ENCODE data around the gene CARD14. TPM values are rescaled to one million over a fixed set of nuclear protein-coding genes. Genes with fewer than 3 reads are reported as not detected.
A peak's percentile ranks its signal among the peaks of the same experiment; 100 is the strongest.

CARD14 gene
- total RNA-seq, 1 donor from 2014 or later = 0.50 TPM

DNA sequence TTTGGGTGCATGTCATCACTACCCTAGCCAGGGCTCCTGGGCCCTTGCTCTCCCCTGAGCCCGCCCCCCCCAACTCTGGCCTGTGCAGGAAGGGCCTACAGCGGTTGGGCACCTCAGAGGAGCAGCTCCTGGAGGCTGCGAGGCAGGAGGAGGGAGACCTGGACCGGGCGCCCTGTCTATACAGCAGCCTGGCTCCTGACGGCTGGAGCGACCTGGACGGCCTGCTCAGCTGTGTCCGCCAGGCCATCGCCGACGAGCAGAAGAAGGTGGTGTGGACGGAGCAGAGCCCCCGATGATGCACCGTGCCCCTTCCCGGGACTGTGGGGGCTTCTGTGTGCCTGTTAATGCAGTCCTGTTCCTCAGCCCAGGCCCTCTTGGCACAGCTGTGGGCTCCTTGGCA, 38.2 kb downstream of the CARD14 start:
- Histone ChIP-seq H3K9me3 (no peaks in the 10 kb centered on the region), H3K27me3 (ENCODE audit: low read depth) (no peaks in the 10 kb centered on the region), H3K36me3 (peaks cover 50% of the 10 kb centered on the region), H3K27ac (no peak overlapping the region), H3K4me3 (no peak overlapping the region), H3K4me1 (no peaks in the 10 kb centered on the region)
- no peak for ATAC-seq
- DNase-seq = no peak
- intact Hi-C loops (cut with DNase I) = no loop called here
- TF ChIP-seq, protein P1, sequence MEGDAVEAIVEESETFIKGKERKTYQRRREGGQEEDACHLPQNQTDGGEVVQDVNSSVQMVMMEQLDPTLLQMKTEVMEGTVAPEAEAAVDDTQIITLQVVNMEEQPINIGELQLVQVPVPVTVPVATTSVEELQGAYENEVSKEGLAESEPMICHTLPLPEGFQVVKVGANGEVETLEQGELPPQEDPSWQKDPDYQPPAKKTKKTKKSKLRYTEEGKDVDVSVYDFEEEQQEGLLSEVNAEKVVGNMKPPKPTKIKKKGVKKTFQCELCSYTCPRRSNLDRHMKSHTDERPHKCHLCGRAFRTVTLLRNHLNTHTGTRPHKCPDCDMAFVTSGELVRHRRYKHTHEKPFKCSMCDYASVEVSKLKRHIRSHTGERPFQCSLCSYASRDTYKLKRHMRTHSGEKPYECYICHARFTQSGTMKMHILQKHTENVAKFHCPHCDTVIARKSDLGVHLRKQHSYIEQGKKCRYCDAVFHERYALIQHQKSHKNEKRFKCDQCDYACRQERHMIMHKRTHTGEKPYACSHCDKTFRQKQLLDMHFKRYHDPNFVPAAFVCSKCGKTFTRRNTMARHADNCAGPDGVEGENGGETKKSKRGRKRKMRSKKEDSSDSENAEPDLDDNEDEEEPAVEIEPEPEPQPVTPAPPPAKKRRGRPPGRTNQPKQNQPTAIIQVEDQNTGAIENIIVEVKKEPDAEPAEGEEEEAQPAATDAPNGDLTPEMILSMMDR (IDR thresholded peaks at IDR 0.05) = no peak

DNA sequence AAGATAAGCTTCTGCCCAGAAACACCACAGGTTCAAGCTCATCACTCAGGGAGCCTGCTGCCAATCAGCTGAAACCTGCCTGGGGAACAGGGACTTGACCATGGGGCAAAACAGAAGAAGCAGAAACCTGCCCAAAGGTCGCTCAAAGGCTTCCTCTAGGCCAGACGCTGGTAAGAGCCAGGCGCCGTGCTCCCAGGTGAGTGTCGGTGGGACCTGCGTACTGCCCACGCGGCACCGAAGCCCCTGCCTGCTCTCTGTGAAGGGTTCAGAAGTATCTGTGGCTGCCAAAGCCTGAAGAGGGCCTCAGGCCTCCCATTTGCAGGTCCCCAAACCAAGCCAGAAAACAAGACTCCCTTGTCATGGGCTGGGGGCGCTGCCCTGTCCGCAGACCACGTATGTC, 39.9 kb downstream of the CARD14 start:
- ATAC-seq (no peak), DNase-seq (no peak)
- TF ChIP-seq, protein P1 (IDR thresholded peaks at IDR 0.05) = no peak
- no peak overlapping the region for H3K27ac ChIP-seq
- H3K9me3 ChIP-seq = no peaks in the 10 kb centered on the region
- peaks cover 67% of the 10 kb centered on the region for H3K36me3 ChIP-seq
- peaks cover 4% of the 10 kb centered on the region for H3K4me1 ChIP-seq
- intact Hi-C loops (cut with DNase I) = no loop called here
- H3K4me3 ChIP-seq = no peak overlapping the region
- no peaks in the 10 kb centered on the region for H3K27me3 ChIP-seq (ENCODE audit: low read depth)

DNA sequence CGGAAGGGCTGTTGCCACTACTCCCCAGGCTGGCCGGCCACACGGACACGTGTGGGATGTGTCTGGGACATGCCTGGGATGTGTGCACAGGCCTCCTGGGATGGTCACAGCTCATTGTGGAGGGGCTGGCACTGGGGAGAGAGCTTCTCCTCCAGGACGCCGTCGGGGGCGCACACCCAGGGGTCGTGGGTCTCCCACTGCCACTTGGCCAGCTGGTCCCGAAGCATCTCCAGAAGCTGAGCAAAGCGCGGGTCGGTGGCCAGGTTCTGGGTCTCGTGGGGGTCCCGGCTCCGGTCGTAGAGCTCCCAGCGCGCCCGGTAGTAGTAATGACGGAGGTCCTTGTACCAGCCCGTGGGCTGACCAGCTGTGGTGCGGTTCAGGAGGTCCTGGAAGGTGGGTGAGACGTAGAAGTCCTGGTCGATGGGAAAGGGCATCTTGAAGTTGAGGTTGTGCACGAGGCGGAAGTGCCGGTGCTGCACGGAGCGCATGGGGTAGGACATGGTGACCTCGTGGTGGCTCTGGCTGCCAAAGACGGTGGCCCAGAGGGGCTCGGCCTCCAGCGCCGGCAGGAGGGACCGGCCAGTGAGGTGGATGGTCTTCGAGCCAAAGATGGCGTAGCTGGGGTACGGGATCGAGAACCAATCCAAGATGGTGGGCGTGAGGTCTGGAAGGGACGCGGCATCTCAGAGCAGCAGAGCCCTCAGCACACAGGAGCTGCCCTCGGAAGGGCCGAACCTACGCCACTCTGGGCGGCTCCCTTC, 40.7 kb downstream of the CARD14 start:
- TF ChIP-seq, protein P1 (IDR thresholded peaks at IDR 0.05) = no peak
- Histone ChIP-seq H3K9me3 (no peaks in the 10 kb centered on the region), H3K4me1 (peaks cover 4% of the 10 kb centered on the region), H3K27ac (no peak overlapping the region), H3K27me3 (ENCODE audit: low read depth) (no peaks in the 10 kb centered on the region), H3K4me3 (no peak overlapping the region), H3K36me3 (peaks cover 75% of the 10 kb centered on the region)
- intact Hi-C loops (cut with DNase I) = no loop called here
- DNase-seq (no peak), ATAC-seq (no peak)

DNA sequence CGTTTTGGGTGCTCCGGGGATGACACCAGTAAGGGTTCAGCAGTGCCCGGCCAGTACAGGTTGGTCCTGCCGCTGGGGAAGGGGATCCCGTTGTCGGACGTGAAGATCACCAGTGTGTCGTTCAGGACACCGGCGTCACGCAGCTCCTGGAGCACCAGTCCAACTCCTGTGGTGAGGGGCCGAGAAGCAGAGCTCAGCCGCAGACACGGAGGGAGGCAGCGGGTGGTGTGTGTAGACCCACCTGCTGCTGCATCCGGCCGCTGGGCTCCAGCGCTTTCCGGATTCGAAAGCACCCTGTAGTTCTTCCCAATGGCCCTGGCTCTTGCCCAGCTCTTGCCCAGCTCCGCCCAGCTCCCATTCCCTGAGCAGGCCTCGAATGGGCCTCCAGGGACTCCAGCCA, 42.3 kb downstream of the CARD14 start:
- Histone ChIP-seq H3K27ac (no peak overlapping the region), H3K4me3 (no peak overlapping the region), H3K27me3 (ENCODE audit: low read depth) (no peaks in the 10 kb centered on the region), H3K36me3 (peaks cover 90% of the 10 kb centered on the region), H3K9me3 (no peaks in the 10 kb centered on the region), H3K4me1 (peaks cover 4% of the 10 kb centered on the region)
- intact Hi-C loops (cut with DNase I) = no loop called here
- DNase-seq (no peak), ATAC-seq (no peak)
- TF ChIP-seq, protein P1 (IDR thresholded peaks at IDR 0.05) = no peak

DNA sequence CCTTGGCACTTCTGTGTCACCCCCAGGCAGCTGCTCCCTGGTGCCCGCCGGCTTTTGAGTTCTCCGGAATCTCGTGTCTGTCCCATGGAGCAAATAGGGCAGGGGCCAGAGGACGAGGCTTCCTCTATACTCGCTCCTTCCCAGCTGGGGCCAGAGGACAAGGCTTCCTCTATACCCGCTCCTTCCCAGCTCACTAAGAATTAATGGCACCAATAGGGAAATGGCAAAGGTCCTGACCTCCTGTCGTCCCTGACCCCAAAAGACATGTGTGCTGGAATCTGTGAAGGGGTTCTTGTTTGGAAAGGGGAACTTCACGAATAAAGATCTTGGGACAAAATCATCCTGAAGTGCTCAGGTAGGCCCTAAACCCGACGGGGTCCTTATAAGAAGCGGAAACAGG, 42.7 kb downstream of the CARD14 start:
- DNase-seq = no peak
- intact Hi-C loops (cut with DNase I) = no loop called here

More for the DNA sequence above, 42.7 kb downstream of the CARD14 start:
- Histone ChIP-seq H3K9me3 (no peaks in the 10 kb centered on the region), H3K36me3 (peaks cover 92% of the 10 kb centered on the region), H3K4me3 (no peak overlapping the region), H3K4me1 (peaks cover 4% of the 10 kb centered on the region), H3K27ac (no peak overlapping the region), H3K27me3 (ENCODE audit: low read depth) (no peaks in the 10 kb centered on the region)
- ATAC-seq = peak in 1 of 2 donors; percentile 18
- TF ChIP-seq, protein P1 (IDR thresholded peaks at IDR 0.05) = no peak
